H9 (cell line): ENCODE results near the gene CMSS1. TPM values are rescaled to one million over a fixed set of nuclear protein-coding genes. Genes with fewer than 3 reads are reported as not detected.

Experiments
- DNase-seq: peaks from one replicate; pipeline ENCODE4 v3.0.0-alpha.2; 2017
- H2AFZ ChIP-seq: one replicate; pipeline ENCODE4 v1.6.1; 2013; ENCODE audit warnings: mild to moderate bottlenecking, low read length, control low read depth, moderate library complexity
- H2AK5ac ChIP-seq: 2 replicates; pipeline ENCODE4 v1.6.1; 2013; ENCODE audit warnings: low read length, control low read depth, mixed read lengths; ENCODE audit not compliant: insufficient read length
- H2BK120ac ChIP-seq: one replicate; pipeline ENCODE4 v1.6.1; 2013; ENCODE audit warnings: low read depth, mild to moderate bottlenecking, low read length, control low read depth, inconsistent platforms; ENCODE audit not compliant: poor library complexity, severe bottlenecking
- H2BK12ac ChIP-seq: 2 replicates; pipeline ENCODE4 v1.6.1; 2013; ENCODE audit warnings: low read length, control low read depth, mixed read lengths, low read depth; ENCODE audit not compliant: insufficient read length
- H2BK15ac ChIP-seq: 2 replicates; pipeline ENCODE4 v1.6.1; 2013; ENCODE audit warnings: low read depth, low read length, control low read depth
- H2BK20ac ChIP-seq: one replicate; pipeline ENCODE4 v1.6.1; 2013; ENCODE audit warnings: low read depth, mild to moderate bottlenecking, low read length, control low read depth, inconsistent platforms; ENCODE audit not compliant: poor library complexity, severe bottlenecking
- H2BK5ac ChIP-seq: 2 replicates; pipeline ENCODE4 v1.6.1; 2013; ENCODE audit warnings: low read length, control low read depth, mixed read lengths; ENCODE audit not compliant: insufficient read length
- H3K14ac ChIP-seq: 2 replicates; pipeline ENCODE4 v1.6.1; 2013; ENCODE audit warnings: low read length, control low read depth; ENCODE audit not compliant: insufficient read depth
- H3K18ac ChIP-seq: 2 replicates; pipeline ENCODE4 v1.6.1; 2013; ENCODE audit warnings: low read depth, mild to moderate bottlenecking, mixed read lengths, low read length, control low read depth; ENCODE audit not compliant: insufficient read length
- H3K23ac ChIP-seq: 2 replicates; pipeline ENCODE4 v1.6.1; 2013; ENCODE audit warnings: low read length, control low read depth, mixed read lengths, low read depth; ENCODE audit not compliant: insufficient read length
- H3K23me2 ChIP-seq: 2 replicates; pipeline ENCODE4 v1.6.1; 2013; ENCODE audit warnings: low read depth, mild to moderate bottlenecking, mixed read lengths, low read length, control low read depth; ENCODE audit not compliant: insufficient read length, poor library complexity, severe bottlenecking
- H3K27ac ChIP-seq: 2 replicates; pipeline ENCODE4 v1.5.1; 2013; ENCODE audit warnings: low read length, control low read depth, mixed read lengths, low read depth; ENCODE audit not compliant: insufficient read length
- H3K27me3 ChIP-seq: 2 replicates; pipeline ENCODE4 v1.6.1; 2013; ENCODE audit warnings: low read length, control low read depth, inconsistent platforms; ENCODE audit not compliant: insufficient read depth
- H3K4ac ChIP-seq: 2 replicates; pipeline ENCODE4 v1.6.1; 2013; ENCODE audit warnings: low read depth, mild to moderate bottlenecking, control low read depth, inconsistent platforms, low read length, moderate library complexity
- H3K4me1 ChIP-seq: 2 replicates; pipeline ENCODE4 v1.6.1; 2013; ENCODE audit warnings: low read length, control low read depth, inconsistent platforms; ENCODE audit not compliant: insufficient read depth
- H3K4me2 ChIP-seq: 2 replicates; pipeline ENCODE4 v1.6.1; 2013; ENCODE audit warnings: low read length, control low read depth, mixed read lengths; ENCODE audit not compliant: insufficient read length, insufficient read depth
- H3K56ac ChIP-seq: 2 replicates; pipeline ENCODE4 v1.6.1; 2013; ENCODE audit warnings: low read depth, mild to moderate bottlenecking, mixed read lengths, low read length, control low read depth; ENCODE audit not compliant: insufficient read length
- H3K79me1 ChIP-seq: 2 replicates; pipeline ENCODE4 v1.6.1; 2013; ENCODE audit warnings: low read depth, mild to moderate bottlenecking, moderate library complexity, low read length, control low read depth, inconsistent platforms; ENCODE audit not compliant: insufficient read depth, poor library complexity, severe bottlenecking
- H3K79me2 ChIP-seq: 2 replicates; pipeline ENCODE4 v1.6.1; 2013; ENCODE audit warnings: low read length, control low read depth, inconsistent platforms; ENCODE audit not compliant: insufficient read depth
- H3K9ac ChIP-seq: 2 replicates; pipeline ENCODE4 v1.6.1; 2013; ENCODE audit warnings: low read length, control low read depth, mixed read lengths; ENCODE audit not compliant: insufficient read length; ENCODE audit errors: extremely low read depth
- H3K9me3 ChIP-seq: one replicate; pipeline ENCODE4 v1.6.1; 2013; ENCODE audit warnings: low read depth, low read length, inconsistent platforms; ENCODE audit not compliant: control insufficient read depth
- H3T11ph ChIP-seq: one replicate; pipeline ENCODE4 v1.6.1; 2013; ENCODE audit warnings: mild to moderate bottlenecking, low read length, control low read depth, inconsistent platforms
- H4K20me1 ChIP-seq: one replicate; pipeline ENCODE4 v1.6.1; 2013; ENCODE audit not compliant: control insufficient read depth, insufficient read length, insufficient read depth
- H4K5ac ChIP-seq: 2 replicates; pipeline ENCODE4 v1.6.1; 2013; ENCODE audit warnings: low read depth, mild to moderate bottlenecking, mixed read lengths, low read length, control low read depth; ENCODE audit not compliant: insufficient read length
- H4K8ac ChIP-seq: replicated peaks from 2 replicates; pipeline ENCODE4 v1.6.1; 2013; ENCODE audit warnings: low read length, control low read depth, mixed read lengths, low read depth; ENCODE audit not compliant: insufficient read length
- H4K91ac ChIP-seq: 2 replicates; pipeline ENCODE4 v1.6.1; 2013; ENCODE audit warnings: low read depth, mild to moderate bottlenecking, moderate library complexity, mixed read lengths, low read length, control low read depth; ENCODE audit not compliant: insufficient read length
- H3K27ac Mint-ChIP-seq, 3 experiments: 2 replicates in 2 of 3; 3 replicates in 1 of 3; pipeline ENCODE4 v1.8.0; 2020 to 2021; ENCODE audit warnings: mixed read lengths in 3 of 3, mild to moderate bottlenecking in 1 of 3, moderate library complexity in 1 of 3
- H3K27me3 Mint-ChIP-seq: 2 replicates; pipeline ENCODE4 v1.8.0; 2021; ENCODE audit warnings: low read depth, mild to moderate bottlenecking, moderate library complexity, mixed read lengths
- H3K36me3 Mint-ChIP-seq, 3 experiments: 2 replicates in 2 of 3; 3 replicates in 1 of 3; pipeline ENCODE4 v1.8.0; 2020 to 2021; ENCODE audit warnings: low read depth in 3 of 3, mixed read lengths in 3 of 3; ENCODE audit not compliant: insufficient read depth in 1 of 3
- H3K4me1 Mint-ChIP-seq, 2 experiments: 2 replicates each; pipeline ENCODE4 v1.8.0; 2020; ENCODE audit warnings: mixed read lengths in 2 of 2
- H3K4me3 Mint-ChIP-seq, 2 experiments: 2 replicates in 1 of 2; 3 replicates in 1 of 2; pipeline ENCODE4 v1.8.0; 2020 to 2021; ENCODE audit warnings: mild to moderate bottlenecking in 2 of 2, mixed read lengths in 2 of 2, moderate library complexity in 1 of 2
- H3K9me3 Mint-ChIP-seq, 2 experiments: 2 replicates in 1 of 2; 3 replicates in 1 of 2; pipeline ENCODE4 v1.8.0; 2020; ENCODE audit warnings: mild to moderate bottlenecking in 2 of 2, mixed read lengths in 2 of 2, moderate library complexity in 1 of 2
- CTCF ChIP-seq: fragments of 200-600 bp; sonication (generic); conservative IDR thresholded peaks from 3 replicates; pipeline ENCODE4 v1.8.0; 2021; ENCODE audit warnings: antibody characterized with exemption, mild to moderate bottlenecking
- WGBS: extraction: QIAGEN DNeasy Blood & Tissue Kit; methylation state at CpG from one replicate; pipeline ENCODE4 v1.1.7; 2013; ENCODE audit warnings: missing lambda C conversion rate, low lambda C conversion rate, mixed read lengths; ENCODE audit not compliant: insufficient read length; ENCODE audit errors: extremely low coverage; 5-methylcytosine and 5-hydroxymethylcytosine counted together
- total RNA-seq: library from RNA; stranded (reverse); gene quantifications from 2 replicates; pipeline ENCODE4 v1.2.1, GENCODE V29; 2021

The CMSS1 gene
- total RNA-seq, 1 experiment from 2014 or later, result 61.8 TPM

GRCh38 chr3:100084100-100084806, 266.6 kb downstream of the CMSS1 start:
- no peaks in the 10 kb centered on the region for H3K27me3 Mint-ChIP-seq
- no CpG with 5 or more reads among the region's 7 CpGs for WGBS
- no peak for TF ChIP-seq CTCF

More at GRCh38 chr3:100084100-100084806, 266.6 kb downstream of the CMSS1 start:
- Histone ChIP-seq H3T11ph (no peak overlapping the region), H3K27me3 (no peaks in the 10 kb centered on the region), H4K91ac (no peak overlapping the region), H2AK5ac (no peak overlapping the region), H3K4me2 (no peak overlapping the region), H2BK15ac (no peak overlapping the region), H3K79me1 (no peaks in the 10 kb centered on the region), H3K27ac (no peak overlapping the region), H3K4me1 (no peaks in the 10 kb centered on the region), H2BK120ac (no peak overlapping the region), H3K9ac (no peak overlapping the region), H2AFZ (no peak overlapping the region), H3K23me2 (no peaks in the 10 kb centered on the region), H4K5ac (no peak overlapping the region), H3K79me2 (no peaks in the 10 kb centered on the region), H4K20me1 (no peaks in the 10 kb centered on the region), H2BK12ac (no peak overlapping the region), H2BK20ac (no peak overlapping the region), H3K14ac (no peak overlapping the region), H3K18ac (no peak overlapping the region), H3K4ac (no peak overlapping the region), H4K8ac (no peak overlapping the region), H3K23ac (no peak overlapping the region), H3K9me3 (no peaks in the 10 kb centered on the region), H2BK5ac (no peak overlapping the region), H3K56ac (no peak overlapping the region)
- no peak overlapping the region for H3K4me3 Mint-ChIP-seq
- peaks cover 14 to 19% of the 10 kb centered on the region in 2 experiments for H3K4me1 Mint-ChIP-seq
- DNase-seq, result no peak
- no peaks in the 10 kb centered on the region for H3K36me3 Mint-ChIP-seq
- H3K27ac Mint-ChIP-seq, result no peak overlapping the region
- H3K9me3 Mint-ChIP-seq, result no peaks in the 10 kb centered on the region
